HCT116 (cell line): ENCODE measurements around the gene CCDC87. TPM values are rescaled to one million over a fixed set of nuclear protein-coding genes. Genes with fewer than 3 reads are reported as not detected.
"Not testable (repeated sequence)": the region's sequence is repeated elsewhere in the genome, so short reads cannot be mapped to it uniquely, and the experiment has no call there.

ENCODE experiments used
- ATAC-seq: fragments of 200-7000 bp; cut with Tn5 transposase; 2 replicates; pipeline ENCODE4 v1.9.1; 2020; ENCODE audit warnings: mild to moderate bottlenecking, moderate library complexity
- BruUV-seq: library from RNA; stranded (reverse); fragments of 400-500 nt; replicated peaks from 2 replicates; lab custom pipeline; 2021; lab: Mats Ljungman, UMichigan
- CTCF ChIA-PET: fragments of 300-600 bp; sonication (Branson Sonifier 250); formaldehyde crosslinking; loops from one replicate; lab custom pipeline; 2021; ENCODE audit warnings: antibody characterized with exemption; lab: Charles Lee
- POLR2A ChIA-PET: fragments of 300-600, 350-600 bp; sonication (Branson Sonifier 250); formaldehyde crosslinking; loops from one replicate; lab custom pipeline; 2021; ENCODE audit warnings: antibody characterized with exemption; lab: Charles Lee
- RAD21 ChIA-PET, 2 experiments: fragments of 300-600 bp; sonication (Branson Sonifier 250); formaldehyde crosslinking; loops; one replicate each; lab custom pipeline; 2023; ENCODE audit warnings: low total read pairs in 2 of 2; ENCODE audit not compliant: uncharacterized antibody in 2 of 2, unreplicated experiment in 2 of 2, low non-redundant PET in 1 of 2; lab: Charles Lee
- DNase-seq: peaks from one replicate; pipeline ENCODE4 v3.0.0-alpha.2; 2010; ENCODE audit warnings: low read depth, low spot score
- H2AFZ ChIP-seq: fragments of 200-600 bp; shearing (Covaris generic), sonication (generic); 2 replicates; pipeline ENCODE4 v1.6.1; 2017; ENCODE audit warnings: low read depth, mixed run types, mixed read lengths, antibody characterized with exemption, low read length; ENCODE audit not compliant: poor library complexity, severe bottlenecking
- H3K27ac ChIP-seq: 2 replicates; pipeline ENCODE4 v1.5.1; 2012; ENCODE audit warnings: low read depth, low read length
- H3K27me3 ChIP-seq: fragments of 200-600 bp; sonication (generic); 2 replicates; pipeline ENCODE4 v1.6.1; 2016; ENCODE audit warnings: mixed run types, low read length, mixed read lengths; ENCODE audit not compliant: insufficient read depth
- H3K36me3 ChIP-seq, 2 experiments: fragments of 200-500 bp in 1 of 2; fragments of 200-600 bp in 1 of 2; sonication (Bioruptor generic) in 1 of 2; sonication (generic) in 1 of 2; 2 replicates each; pipeline versions ENCODE4 v1.5.1 to v1.6.1; 2014 to 2016; ENCODE audit warnings: low read length in 2 of 2, inconsistent platforms in 1 of 2, mixed read lengths in 1 of 2, mixed run types in 1 of 2; ENCODE audit not compliant: insufficient read depth in 2 of 2, control insufficient read depth in 1 of 2
- H3K4me1 ChIP-seq, 2 experiments: fragments of 200-600 bp in 1 of 2; sonication (generic) in 1 of 2; 2 replicates each; pipeline versions ENCODE4 v1.5.1 to v1.6.1; 2012 to 2017; ENCODE audit warnings: low read length in 2 of 2, inconsistent platforms in 1 of 2, mild to moderate bottlenecking in 1 of 2, mixed read lengths in 1 of 2, mixed run types in 1 of 2, moderate library complexity in 1 of 2; ENCODE audit not compliant: insufficient read depth in 2 of 2, control insufficient read depth in 1 of 2
- H3K4me2 ChIP-seq: fragments of 200-600 bp; sonication (generic); 2 replicates; pipeline ENCODE4 v1.6.1; 2017; ENCODE audit warnings: mixed run types, low read length, mixed read lengths
- H3K4me3 ChIP-seq, 2 experiments: fragments of 200-600 bp in 1 of 2; sonication (generic) in 1 of 2; replicated peaks in 1 of 2; 2 replicates each; pipeline ENCODE4 v1.5.1; 2011 to 2016; ENCODE audit warnings: low read length in 2 of 2, control low read depth in 1 of 2, low read depth in 1 of 2, mild to moderate bottlenecking in 1 of 2, mixed read lengths in 1 of 2, mixed run types in 1 of 2
- H3K79me2 ChIP-seq: fragments of 200-600 bp; sonication (generic); 2 replicates; pipeline ENCODE4 v1.6.1; 2017; ENCODE audit warnings: mild to moderate bottlenecking, mixed run types, low read length, moderate library complexity, mixed read lengths; ENCODE audit not compliant: insufficient read depth
- H3K9ac ChIP-seq: fragments of 200-600 bp; sonication (generic); 2 replicates; pipeline ENCODE4 v1.6.1; 2016; ENCODE audit warnings: low read length, mixed read lengths
- H3K9me2 ChIP-seq: fragments of 200-600 bp; sonication (generic), shearing (Covaris generic); 2 replicates; pipeline ENCODE4 v1.6.1; 2017; ENCODE audit warnings: mixed run types, mild to moderate bottlenecking, moderate library complexity; ENCODE audit not compliant: insufficient read depth
- H3K9me3 ChIP-seq, 2 experiments: fragments of 200-500 bp in 1 of 2; fragments of 200-600 bp in 1 of 2; sonication (Bioruptor generic) in 1 of 2; sonication (generic) in 1 of 2; 2 replicates each; pipeline ENCODE4 v1.6.1; 2014 to 2017; ENCODE audit warnings: low read length in 2 of 2, mixed read lengths in 2 of 2, inconsistent platforms in 1 of 2, low read depth in 1 of 2, mild to moderate bottlenecking in 1 of 2, mixed run types in 1 of 2, moderate library complexity in 1 of 2; ENCODE audit not compliant: control insufficient read depth in 1 of 2, insufficient read depth in 1 of 2
- H4K20me1 ChIP-seq: fragments of 200-600 bp; sonication (generic), shearing (Covaris generic); 2 replicates; pipeline ENCODE4 v1.6.1; 2017; ENCODE audit warnings: mixed run types, mild to moderate bottlenecking, moderate library complexity; ENCODE audit not compliant: insufficient read depth
- ZFX ChIP-seq: fragments of 450-650 bp; IDR thresholded peaks from 2 replicates; pipeline ENCODE4 v1.6.1; 2017
- intact Hi-C: fragments of 100-400 bp; cut with micrococcal nuclease; formaldehyde crosslinking; loops from 2 replicates; pipeline ENCODE4 v1.10.0; 2022
- total RNA-seq: library from RNA; stranded (reverse); gene quantifications from one replicate; pipeline ENCODE4 v1.2.1, GENCODE V29; 2021; ENCODE audit not compliant: unreplicated experiment
- TF ChIP-seq, protein P1 (sequence below), 3 experiments: fragments of 200-600 bp in 1 of 3; sonication (generic) in 1 of 3; IDR thresholded peaks in 2 of 3; conservative IDR thresholded peaks in 1 of 3; 2 replicates each; pipeline ENCODE4 v1.5.1; 2012 to 2017; ENCODE audit warnings: low read depth in 2 of 3, low read length in 2 of 3, antibody characterized with exemption in 1 of 3, borderline replicate concordance in 1 of 3, control low read depth in 1 of 3, mild to moderate bottlenecking in 1 of 3, mixed read lengths in 1 of 3, mixed run types in 1 of 3, moderate library complexity in 1 of 3; ENCODE audit not compliant: insufficient read depth in 1 of 3

CCDC87 gene
- total RNA-seq, 1 experiment from 2014 or later = 0.39 TPM

DNA sequence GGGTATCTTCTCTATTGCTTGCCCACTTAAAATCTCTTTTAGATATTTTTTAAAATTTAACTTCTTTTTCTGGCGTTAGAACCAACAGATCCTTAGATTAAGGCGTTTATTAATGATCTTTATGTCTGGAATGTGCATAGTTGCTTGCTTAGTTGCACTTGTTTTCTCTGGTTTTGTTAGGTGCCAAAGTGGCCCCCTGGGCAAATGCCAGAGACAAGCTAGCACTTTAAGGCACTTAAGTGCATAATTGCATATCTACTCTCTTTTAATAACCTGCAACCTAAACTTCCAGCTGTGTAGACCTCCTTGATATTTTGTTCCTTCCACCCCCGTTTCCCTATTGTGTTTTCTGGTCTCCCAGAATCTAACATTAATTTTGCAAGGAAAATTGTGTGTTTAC, 49.0 kb upstream of the CCDC87 start (continued):
- TF ChIP-seq, protein P1, sequence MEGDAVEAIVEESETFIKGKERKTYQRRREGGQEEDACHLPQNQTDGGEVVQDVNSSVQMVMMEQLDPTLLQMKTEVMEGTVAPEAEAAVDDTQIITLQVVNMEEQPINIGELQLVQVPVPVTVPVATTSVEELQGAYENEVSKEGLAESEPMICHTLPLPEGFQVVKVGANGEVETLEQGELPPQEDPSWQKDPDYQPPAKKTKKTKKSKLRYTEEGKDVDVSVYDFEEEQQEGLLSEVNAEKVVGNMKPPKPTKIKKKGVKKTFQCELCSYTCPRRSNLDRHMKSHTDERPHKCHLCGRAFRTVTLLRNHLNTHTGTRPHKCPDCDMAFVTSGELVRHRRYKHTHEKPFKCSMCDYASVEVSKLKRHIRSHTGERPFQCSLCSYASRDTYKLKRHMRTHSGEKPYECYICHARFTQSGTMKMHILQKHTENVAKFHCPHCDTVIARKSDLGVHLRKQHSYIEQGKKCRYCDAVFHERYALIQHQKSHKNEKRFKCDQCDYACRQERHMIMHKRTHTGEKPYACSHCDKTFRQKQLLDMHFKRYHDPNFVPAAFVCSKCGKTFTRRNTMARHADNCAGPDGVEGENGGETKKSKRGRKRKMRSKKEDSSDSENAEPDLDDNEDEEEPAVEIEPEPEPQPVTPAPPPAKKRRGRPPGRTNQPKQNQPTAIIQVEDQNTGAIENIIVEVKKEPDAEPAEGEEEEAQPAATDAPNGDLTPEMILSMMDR (IDR thresholded peaks at IDR 0.05 in 2 of 3, conservative IDR thresholded peaks at IDR 0.05 in 1 of 3; ENCODE audit: borderline replicate concordance in 1 of 3, insufficient read depth in 1 of 3, low read depth in 2 of 3, low read length in 2 of 3) = no peak
- no peak for TF ChIP-seq ZFX
- TF ChIP-seq, all 23 proteins: peak for 0

DNA sequence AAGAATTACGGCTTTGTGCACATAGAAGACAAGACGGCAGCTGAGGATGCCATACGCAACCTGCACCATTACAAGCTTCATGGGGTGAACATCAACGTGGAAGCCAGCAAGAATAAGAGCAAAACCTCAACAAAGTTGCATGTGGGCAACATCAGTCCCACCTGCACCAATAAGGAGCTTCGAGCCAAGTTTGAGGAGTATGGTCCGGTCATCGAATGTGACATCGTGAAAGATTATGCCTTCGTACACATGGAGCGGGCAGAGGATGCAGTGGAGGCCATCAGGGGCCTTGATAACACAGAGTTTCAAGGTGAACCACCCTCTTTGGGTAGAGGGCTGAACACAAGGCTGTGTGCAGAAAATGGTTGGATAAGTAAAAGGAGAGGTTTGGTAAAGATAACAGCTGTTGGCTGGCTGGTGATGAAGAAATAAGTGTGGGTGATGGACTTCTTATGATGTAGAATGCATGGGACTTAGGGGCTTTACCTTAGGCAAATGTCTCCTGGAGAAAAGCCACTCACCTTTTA, 47.0 kb upstream of the CCDC87 start:
- RAD21 ChIA-PET, H3K9me2 ChIP-seq, H3K27me3 ChIP-seq, ATAC-seq, BruUV-seq, DNase-seq, H2AFZ ChIP-seq, CTCF ChIA-PET, H3K9me3 ChIP-seq: not testable (repeated sequence)
- Histone ChIP-seq H3K9ac (peak overlapping the region; percentile 92), H3K4me3 (peak overlapping the region; percentile 82 to 89), H3K4me1 (peaks cover 4 to 29% of the 10 kb centered on the region in 2 experiments), H3K27ac (0 out of 2 replicates have a peak overlapping the region, but pooled peaks have one; percentile 66), H4K20me1 (peaks cover 42% of the 10 kb centered on the region), H3K36me3 (peaks cover 47 to 56% of the 10 kb centered on the region in 2 experiments), H3K79me2 (peaks cover 98% of the 10 kb centered on the region), H3K4me2 (peak overlapping the region; percentile 83)
- POLR2A ChIA-PET = interaction anchor here (0.6 to 1.3 kb wide), 3 partner anchors 9 to 24 kb away, joined by 3 read pairs; partner anchors contain the start of gene RBM14
- intact Hi-C loops = loop anchor here (1.0 kb wide), 1 partner anchor 24 kb away; the partner anchor contains the start of gene RBM14
